K562 (cell line): ENCODE results near the gene PRMT3.

Experiments used
- CBFB ChIP-seq: sonication (generic); formaldehyde crosslinking; IDR thresholded peaks from 2 replicates; pipeline ENCODE4 v1.4.0; 2020; ENCODE audit warnings: mild to moderate bottlenecking, missing genetic modification reagents
- POLR2A ChIP-seq: fragments of 450-650 bp; conservative IDR thresholded peaks from 2 replicates; pipeline ENCODE4 v1.6.1; 2016
- RBBP5 ChIP-seq: fragments of 200-600 bp; sonication (generic); IDR thresholded peaks from 2 replicates; pipeline ENCODE4 v1.6.1; 2012; ENCODE audit warnings: borderline replicate concordance, mild to moderate bottlenecking, low read length, control low read depth, inconsistent platforms; ENCODE audit not compliant: insufficient read depth, poor library complexity, severe bottlenecking
- SMARCC2 ChIP-seq: fragments of 450-650 bp; IDR thresholded peaks from 2 replicates; pipeline ENCODE4 v1.6.1; 2017; ENCODE audit warnings: antibody characterized with exemption, moderate library complexity, mild to moderate bottlenecking, low read depth
- TAF1 ChIP-seq: IDR thresholded peaks from 2 replicates; pipeline ENCODE4 v1.6.1; 2011; ENCODE audit warnings: mild to moderate bottlenecking, low read length, moderate library complexity; ENCODE audit not compliant: insufficient read depth, control insufficient read depth, severe bottlenecking; ENCODE audit errors: extremely low read depth
- TF ChIP-seq, protein P1 (sequence below): fragments of 450-650 bp; IDR thresholded peaks from 2 replicates; pipeline ENCODE4 v1.6.1; 2016; ENCODE audit warnings: low read depth

DNA sequence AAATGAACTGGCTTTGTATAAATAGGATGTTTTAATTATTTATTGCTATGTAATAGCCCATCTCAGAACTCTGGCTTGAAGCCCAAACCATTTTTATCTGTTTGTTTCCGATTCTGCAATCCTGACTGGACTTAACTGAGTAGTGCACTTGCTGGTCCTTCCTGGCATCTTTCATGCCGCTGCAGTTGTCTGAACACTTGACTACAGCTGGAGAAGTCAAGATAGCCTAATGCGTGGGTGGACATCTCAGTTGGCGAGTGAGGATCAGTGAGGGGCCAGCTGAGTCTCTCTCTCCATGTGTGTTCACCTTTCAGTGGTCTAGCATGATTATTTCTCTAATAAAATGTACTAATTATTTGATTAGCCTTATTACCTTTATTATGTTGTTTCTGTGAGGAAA lies 105.8 kb downstream of the PRMT3 start:
- TF ChIP-seq RBBP5 (no peak), CBFB (CRISPR knock-in tag) (no peak), POLR2A (no peak), SMARCC2 (peak; percentile 78; the same call in 1 of the 2 replicates), TAF1 (peak; percentile 34)
- TF ChIP-seq, protein P1, sequence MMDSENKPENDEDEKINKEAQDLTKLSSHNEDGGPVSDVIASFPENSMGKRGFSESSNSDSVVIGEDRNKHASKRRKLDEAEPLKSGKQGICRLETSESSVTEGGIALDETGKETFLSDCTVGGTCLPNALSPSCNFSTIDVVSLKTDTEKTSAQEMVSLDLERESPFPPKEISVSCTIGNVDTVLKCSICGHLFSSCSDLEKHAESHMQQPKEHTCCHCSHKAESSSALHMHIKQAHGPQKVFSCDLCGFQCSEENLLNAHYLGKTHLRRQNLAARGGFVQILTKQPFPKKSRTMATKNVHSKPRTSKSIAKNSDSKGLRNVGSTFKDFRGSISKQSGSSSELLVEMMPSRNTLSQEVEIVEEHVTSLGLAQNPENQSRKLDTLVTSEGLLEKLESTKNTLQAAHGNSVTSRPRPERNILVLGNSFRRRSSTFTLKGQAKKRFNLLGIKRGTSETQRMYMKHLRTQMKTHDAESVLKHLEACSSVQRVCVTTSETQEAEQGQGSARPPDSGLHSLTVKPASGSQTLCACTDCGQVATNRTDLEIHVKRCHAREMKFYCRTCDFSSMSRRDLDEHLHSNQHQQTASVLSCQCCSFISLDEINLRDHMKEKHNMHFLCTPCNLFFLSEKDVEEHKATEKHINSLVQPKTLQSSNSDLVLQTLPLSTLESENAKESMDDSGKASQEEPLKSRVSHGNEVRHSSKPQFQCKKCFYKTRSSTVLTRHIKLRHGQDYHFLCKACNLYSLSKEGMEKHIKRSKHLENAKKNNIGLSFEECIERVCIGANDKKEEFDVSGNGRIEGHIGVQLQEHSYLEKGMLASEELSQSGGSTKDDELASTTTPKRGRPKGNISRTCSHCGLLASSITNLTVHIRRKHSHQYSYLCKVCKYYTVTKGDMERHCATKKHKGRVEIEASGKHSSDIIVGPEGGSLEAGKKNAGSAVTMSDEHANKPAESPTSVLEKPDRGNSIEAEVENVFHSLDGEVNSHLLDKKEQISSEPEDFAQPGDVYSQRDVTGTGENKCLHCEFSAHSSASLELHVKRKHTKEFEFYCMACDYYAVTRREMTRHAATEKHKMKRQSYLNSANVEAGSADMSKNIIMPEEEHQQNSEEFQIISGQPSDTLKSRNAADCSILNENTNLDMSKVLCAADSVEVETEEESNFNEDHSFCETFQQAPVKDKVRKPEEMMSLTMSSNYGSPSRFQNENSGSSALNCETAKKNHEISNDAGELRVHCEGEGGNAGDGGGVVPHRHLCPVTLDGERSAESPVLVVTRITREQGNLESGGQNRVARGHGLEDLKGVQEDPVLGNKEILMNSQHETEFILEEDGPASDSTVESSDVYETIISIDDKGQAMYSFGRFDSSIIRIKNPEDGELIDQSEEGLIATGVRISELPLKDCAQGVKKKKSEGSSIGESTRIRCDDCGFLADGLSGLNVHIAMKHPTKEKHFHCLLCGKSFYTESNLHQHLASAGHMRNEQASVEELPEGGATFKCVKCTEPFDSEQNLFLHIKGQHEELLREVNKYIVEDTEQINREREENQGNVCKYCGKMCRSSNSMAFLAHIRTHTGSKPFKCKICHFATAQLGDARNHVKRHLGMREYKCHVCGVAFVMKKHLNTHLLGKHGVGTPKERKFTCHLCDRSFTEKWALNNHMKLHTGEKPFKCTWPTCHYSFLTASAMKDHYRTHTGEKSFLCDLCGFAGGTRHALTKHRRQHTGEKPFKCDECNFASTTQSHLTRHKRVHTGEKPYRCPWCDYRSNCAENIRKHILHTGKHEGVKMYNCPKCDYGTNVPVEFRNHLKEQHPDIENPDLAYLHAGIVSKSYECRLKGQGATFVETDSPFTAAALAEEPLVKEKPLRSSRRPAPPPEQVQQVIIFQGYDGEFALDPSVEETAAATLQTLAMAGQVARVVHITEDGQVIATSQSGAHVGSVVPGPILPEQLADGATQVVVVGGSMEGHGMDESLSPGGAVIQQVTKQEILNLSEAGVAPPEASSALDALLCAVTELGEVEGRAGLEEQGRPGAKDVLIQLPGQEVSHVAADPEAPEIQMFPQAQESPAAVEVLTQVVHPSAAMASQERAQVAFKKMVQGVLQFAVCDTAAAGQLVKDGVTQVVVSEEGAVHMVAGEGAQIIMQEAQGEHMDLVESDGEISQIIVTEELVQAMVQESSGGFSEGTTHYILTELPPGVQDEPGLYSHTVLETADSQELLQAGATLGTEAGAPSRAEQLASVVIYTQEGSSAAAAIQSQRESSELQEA: no peak
